HG02938 (cell line): ENCODE data around the gene KLF9.

Experiments
- ATAC-seq: cut with Tn5 transposase; IDR thresholded peaks from one replicate; pipeline ENCODE4 v1.9.1; 2021; ENCODE audit warnings: mild to moderate bottlenecking, moderate library complexity; ENCODE audit not compliant: unreplicated experiment

The KLF9 gene

GRCh38 chr9:70422371-70423043, 8.1 kb upstream of the KLF9 start:
- ATAC-seq: no peak

DNA sequence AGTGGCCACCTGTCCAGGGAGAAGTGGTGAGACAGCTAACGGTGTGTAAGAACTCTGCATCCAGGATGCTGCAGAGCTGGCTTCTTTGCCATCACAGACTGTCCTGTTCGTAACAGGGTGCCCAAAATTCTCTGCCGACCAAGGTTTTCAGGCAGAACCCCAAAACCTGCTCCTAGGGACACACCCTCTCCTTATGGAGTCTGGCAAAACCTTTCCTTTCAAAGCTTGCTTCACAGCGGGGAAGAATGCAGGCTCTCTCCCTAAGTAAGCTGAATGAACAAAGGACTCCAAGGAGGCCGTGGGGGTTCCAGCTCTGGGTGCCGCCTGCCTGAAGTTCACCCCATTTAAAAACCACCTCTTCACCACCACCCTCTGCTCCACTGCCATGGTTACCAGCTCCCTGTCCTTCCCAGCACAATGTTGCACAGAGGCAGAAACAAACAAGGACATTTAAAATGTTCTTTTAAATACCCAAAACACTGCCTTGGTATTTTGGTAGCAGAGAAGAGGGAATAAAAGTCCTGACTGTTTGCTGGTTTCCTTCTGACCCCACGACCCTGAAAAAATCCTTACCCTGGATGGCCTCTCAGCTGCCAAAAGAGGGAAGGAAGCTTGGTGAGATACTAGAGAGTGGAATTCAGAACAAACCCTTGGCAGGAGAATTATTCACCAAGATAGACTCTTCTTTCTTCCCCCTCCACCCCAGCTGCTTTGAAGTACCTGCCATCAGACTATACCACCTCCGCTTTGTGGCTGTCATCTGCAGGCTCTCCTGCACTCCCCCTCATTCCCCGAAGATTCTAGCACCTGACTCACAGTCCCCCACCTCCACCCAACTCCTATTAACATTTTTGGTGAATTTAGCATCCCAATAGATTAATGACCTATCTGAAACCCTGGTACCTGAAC, 7.1 kb upstream of the KLF9 start:
- ATAC-seq: no peak

GRCh38 chr9:70420441-70421271, 6.2 kb upstream of the KLF9 start:
- peak; percentile 4 for ATAC-seq

- ATAC-seq: peak; percentile 45
Measured at GRCh38 chr9:70419556-70420440, 5.3 kb upstream of the KLF9 start.

- peak; percentile 44 for ATAC-seq
Measured at GRCh38 chr9:70418822-70419555, 4.5 kb upstream of the KLF9 start.

GRCh38 chr9:70415476-70415875, 1.0 kb upstream of the KLF9 start:
- ATAC-seq: no peak

DNA sequence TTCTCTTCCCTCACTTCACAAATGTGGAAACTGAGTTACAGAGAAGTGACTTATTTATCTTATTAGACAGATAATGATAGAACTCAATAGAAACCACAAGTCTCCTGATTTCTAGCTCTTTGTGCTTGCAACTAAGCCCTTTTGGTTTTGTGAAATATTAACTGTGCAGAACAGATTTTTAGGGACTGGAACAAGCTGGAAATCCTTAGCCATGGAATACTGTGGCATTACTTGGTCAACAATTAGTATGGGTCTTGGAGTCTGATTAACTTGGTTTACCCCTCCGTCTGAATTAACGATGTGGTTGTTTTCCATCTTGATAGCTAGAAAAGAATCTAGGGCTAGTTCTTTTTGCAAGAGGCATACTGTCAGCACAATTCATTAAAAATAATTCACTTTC, 584 bp upstream of the KLF9 start:
- ATAC-seq: no peak

DNA sequence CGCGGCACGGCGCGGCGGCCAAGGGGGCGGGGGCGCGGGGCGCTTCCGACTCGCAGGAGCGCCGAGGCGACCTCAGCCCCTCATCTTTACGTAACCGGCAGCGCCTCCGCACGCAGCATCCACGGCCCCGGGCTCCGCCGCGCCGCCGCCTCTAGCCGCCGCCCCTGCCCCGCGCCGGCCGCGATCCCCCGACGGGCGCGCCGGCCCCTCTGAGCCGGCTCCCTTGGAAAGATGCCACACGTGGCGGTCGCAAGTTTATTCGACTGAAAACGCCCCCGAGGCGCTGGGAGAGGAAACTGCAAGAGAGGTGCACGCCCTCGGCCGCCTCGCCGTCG, 1.0 kb downstream of the KLF9 start:
- ATAC-seq: peak; percentile 19

GRCh38 chr9:70412832-70413463, 1.5 kb downstream of the KLF9 start:
- no peak for ATAC-seq

GRCh38 chr9:70411930-70412831, 2.3 kb downstream of the KLF9 start:
- ATAC-seq: peak; percentile 22

DNA sequence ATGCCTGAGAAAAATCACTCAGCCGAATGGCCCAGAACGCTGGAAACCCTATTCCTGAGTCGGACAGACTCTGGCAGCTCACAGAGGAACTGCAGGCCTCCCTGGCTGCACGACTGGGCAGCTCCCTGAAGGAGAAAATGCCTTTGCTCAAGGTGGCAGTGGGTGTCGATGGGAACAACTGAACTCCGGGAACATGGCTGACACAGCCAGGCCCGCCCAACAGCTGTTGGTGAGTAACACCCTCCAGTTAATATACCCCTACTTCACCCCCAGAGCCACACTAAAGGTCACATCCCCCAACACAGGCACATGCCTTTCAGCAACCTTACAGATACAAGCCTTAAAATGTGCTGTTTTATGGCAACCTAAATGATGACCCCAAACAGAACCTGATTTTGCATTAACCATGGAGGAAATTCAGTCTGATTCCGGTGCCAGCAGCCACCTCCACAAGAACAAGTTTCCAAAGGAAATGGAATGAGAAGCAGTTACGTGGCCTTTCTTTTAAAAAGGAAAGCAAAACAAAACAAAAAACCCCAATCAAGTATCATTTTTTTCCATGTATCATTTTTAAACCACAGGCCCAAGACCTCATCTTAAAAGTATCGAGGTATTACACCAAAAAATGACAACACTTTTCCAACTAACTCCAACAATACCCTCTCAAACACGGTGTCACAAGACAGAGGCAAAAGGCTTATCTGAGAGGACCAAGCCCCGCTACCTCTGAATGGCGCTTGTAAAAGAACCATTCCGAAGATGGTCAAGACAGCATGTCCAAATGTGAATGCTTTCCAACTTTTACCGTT, 3.1 kb downstream of the KLF9 start:
- no peak for ATAC-seq

DNA sequence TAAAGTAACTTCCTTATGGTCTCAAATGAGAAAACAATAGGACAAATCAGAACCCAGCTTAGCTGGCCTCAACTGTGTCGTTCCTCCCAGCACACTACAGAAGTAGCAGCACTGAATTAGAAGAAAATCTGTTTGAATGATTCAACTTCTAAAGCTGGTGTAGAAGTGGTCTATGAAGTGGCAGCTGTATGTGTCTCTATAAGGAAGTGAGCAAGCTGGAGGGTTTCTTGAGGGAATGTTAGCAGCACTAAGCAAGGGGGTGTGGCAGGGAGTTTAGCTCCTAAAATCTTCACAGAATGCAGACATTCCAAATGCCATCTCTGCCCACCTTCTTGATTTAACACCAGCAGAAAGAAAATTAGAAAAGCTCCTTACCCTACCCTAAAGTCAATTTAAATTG, 4.1 kb downstream of the KLF9 start:
- ATAC-seq: no peak

- no peak for ATAC-seq
Measured at GRCh38 chr9:70409800-70410199, 4.7 kb downstream of the KLF9 start.

DNA sequence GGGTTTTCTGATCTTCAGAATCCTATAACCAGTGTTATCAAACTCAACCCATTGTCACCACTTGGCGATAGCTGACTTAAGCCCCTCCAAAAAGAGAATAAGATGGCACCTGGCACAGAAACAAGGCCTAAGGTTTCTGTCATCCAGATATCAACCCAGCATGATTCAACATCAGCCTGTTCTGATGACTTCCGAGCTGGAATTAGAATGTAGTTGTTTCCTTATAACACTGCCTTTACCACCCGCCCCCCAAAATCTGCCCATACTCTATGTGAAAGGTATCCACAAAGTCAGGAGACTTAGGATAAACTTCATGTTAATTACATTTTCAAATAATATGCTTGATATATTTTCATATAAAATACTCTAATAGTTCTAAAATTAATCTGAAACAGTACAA, 5.2 kb downstream of the KLF9 start:
- ATAC-seq: no peak

DNA sequence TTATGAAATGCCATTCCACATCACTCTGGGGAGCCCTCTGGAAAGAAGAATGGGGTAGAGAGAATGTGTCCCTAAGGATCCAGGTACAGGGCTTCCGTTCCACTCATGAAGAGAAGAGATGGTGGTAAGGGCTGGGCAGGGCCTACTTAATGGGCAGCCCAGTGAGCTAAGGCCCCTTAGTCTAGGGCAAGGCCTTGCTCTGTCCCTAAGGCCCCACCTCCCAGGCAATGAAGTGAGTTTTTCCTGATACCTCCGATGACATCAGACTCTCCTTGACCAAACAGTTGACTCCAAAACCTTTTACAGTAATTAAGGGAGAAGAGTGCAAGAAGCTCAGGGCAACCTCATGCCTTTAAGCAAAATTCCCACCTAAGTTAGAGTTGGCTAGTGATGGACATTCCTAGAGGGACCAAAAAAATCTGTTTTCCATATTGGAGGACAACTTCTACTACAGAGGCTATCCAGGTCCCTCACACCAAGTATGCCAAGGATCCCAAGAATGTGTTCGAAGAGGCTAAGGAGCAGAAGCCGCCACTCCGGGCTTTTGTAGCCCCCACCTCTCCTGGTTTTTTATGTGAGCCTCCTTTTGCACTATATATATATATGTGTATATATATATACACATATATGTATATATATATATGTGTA, 5.9 kb downstream of the KLF9 start:
- ATAC-seq: no peak

GRCh38 chr9:70407081-70407503, 7.4 kb downstream of the KLF9 start:
- no peak for ATAC-seq

- peak; percentile 66 for ATAC-seq
Measured at GRCh38 chr9:70406434-70406862, 8.0 kb downstream of the KLF9 start.
